ENCODE data around the gene SNAP91. TPM values are rescaled to one million over a fixed set of nuclear protein-coding genes. Genes with fewer than 3 reads are reported as not detected.

Gene SNAP91
- total and polyA plus RNA-seq, 7 donors = 0.60 to 3.2 (median 2.0) TPM; not detected in 1

GRCh38 chr6:83511266-83511665, 197.6 kb downstream of the SNAP91 start:
- Histone ChIP-seq H3K27ac (no peak overlapping the region), H3K36me3 (no peaks in the 10 kb centered on the region), H3K9me3 (no peaks in the 10 kb centered on the region), H3K4me3 (no peak overlapping the region), H3K4me1 (peaks cover 0 to 14% (median 10%) of the 10 kb centered on the region in 4 donors), H3K27me3 (no peaks in the 10 kb centered on the region)
- WGBS, 2 donors = 76 to 86% methylated on average over 8 of the region's 8 CpGs
- no peak for DNase-seq
- intact Hi-C loops (cut with DNase I) = loop anchor here (10.0 kb wide), 1 partner anchor 446 kb away; the partner anchor contains the start of genes DOP1A and UBE3D
- TF ChIP-seq POLR2A (IDR thresholded peaks at IDR 0.05) (no peak), POLR2AphosphoS5 (IDR thresholded peaks at IDR 0.05) (no peak), EP300 (IDR thresholded peaks at IDR 0.05) (no peak), CTCF (IDR thresholded peaks at IDR 0.05) (no peak)

GRCh38 chr6:83510791-83511190, 198.1 kb downstream of the SNAP91 start:
- H3K36me3 ChIP-seq = no peaks in the 10 kb centered on the region
- intact Hi-C loops (cut with DNase I) = loop anchor here (10.0 kb wide), 1 partner anchor 446 kb away; the partner anchor contains the start of genes DOP1A and UBE3D
- peaks cover 0 to 14% (median 10%) of the 10 kb centered on the region in 4 donors for H3K4me1 ChIP-seq
- H3K4me3 ChIP-seq = no peak overlapping the region
- H3K9me3 ChIP-seq = no peaks in the 10 kb centered on the region
- 83 to 91% methylated on average over 3 of the region's 3 CpGs for WGBS, 2 donors
- DNase-seq = no peak
- no peaks in the 10 kb centered on the region for H3K27me3 ChIP-seq
- no peak for TF ChIP-seq POLR2A (IDR thresholded peaks at IDR 0.05)
- TF ChIP-seq CTCF (IDR thresholded peaks at IDR 0.05) = no peak
- TF ChIP-seq EP300 (IDR thresholded peaks at IDR 0.05) = no peak
- TF ChIP-seq POLR2AphosphoS5 (IDR thresholded peaks at IDR 0.05) = no peak
- no peak overlapping the region for H3K27ac ChIP-seq

GRCh38 chr6:83509441-83509840, 199.5 kb downstream of the SNAP91 start:
- WGBS, 2 donors = 94 to 99% methylated on average over 1 of the region's 1 CpG
- H3K4me3 ChIP-seq = no peak overlapping the region
- no peak for DNase-seq
- H3K27me3 ChIP-seq = no peaks in the 10 kb centered on the region
- H3K36me3 ChIP-seq = no peaks in the 10 kb centered on the region
- TF ChIP-seq POLR2A (IDR thresholded peaks at IDR 0.05) (no peak), POLR2AphosphoS5 (IDR thresholded peaks at IDR 0.05) (no peak), CTCF (IDR thresholded peaks at IDR 0.05) (no peak), EP300 (IDR thresholded peaks at IDR 0.05) (no peak)
- intact Hi-C loops (cut with DNase I) = no loop called here
- no peaks in the 10 kb centered on the region for H3K9me3 ChIP-seq
- peaks cover 0 to 14% (median 10%) of the 10 kb centered on the region in 4 donors for H3K4me1 ChIP-seq
- no peak overlapping the region for H3K27ac ChIP-seq

- H3K4me1 ChIP-seq = no peaks in the 10 kb centered on the region
- intact Hi-C loops (cut with DNase I) = no loop called here
- H3K27me3 ChIP-seq = no peaks in the 10 kb centered on the region
- no peaks in the 10 kb centered on the region for H3K9me3 ChIP-seq
- no peak for DNase-seq
- H3K27ac ChIP-seq = no peak overlapping the region
- H3K36me3 ChIP-seq = no peaks in the 10 kb centered on the region
- WGBS, 2 donors = 84 to 85% methylated on average over 4 of the region's 4 CpGs
- H3K4me3 ChIP-seq = no peak overlapping the region
- TF ChIP-seq POLR2AphosphoS5 (IDR thresholded peaks at IDR 0.05) (no peak), POLR2A (IDR thresholded peaks at IDR 0.05) (no peak)
Observed at GRCh38 chr6:83505356-83505755, 203.5 kb downstream of the SNAP91 start.

Other genes starting within 250 kb of the SNAP91 start
- gene PRSS35, start 196.6 kb downstream of the SNAP91 start, total RNA-seq = under 1 TPM in 2 of 4 donors, not detected in 2; 0.36 to 0.55 TPM
- under 1 TPM in 1 of 3 donors, not detected in 2; 0.09 TPM for gene PRSS35, start 196.6 kb downstream of the SNAP91 start, polyA plus RNA-seq
- not detected for gene RIPPLY2, start 144.3 kb upstream of the SNAP91 start, total RNA-seq
- under 1 TPM in 1 of 3 donors, not detected in 2; 0.41 TPM for gene RIPPLY2, start 144.3 kb upstream of the SNAP91 start, polyA plus RNA-seq
- 10 to 100 TPM in 3 of 4 donors, 1 to 10 TPM in 1; 9.7 to 14.3 (median 10.9) TPM for gene CYB5R4, start 150.6 kb upstream of the SNAP91 start, total RNA-seq
- 10 to 100 TPM; 18.2 to 35.6 (median 33.6) TPM for gene CYB5R4, start 150.6 kb upstream of the SNAP91 start, polyA plus RNA-seq